GM12878 (cell line): ENCODE results near the gene SERPINB4.

Experiments
- ATF2 ChIP-seq: IDR thresholded peaks from 2 replicates; pipeline ENCODE4 v1.6.1; 2012; ENCODE audit warnings: low read length, inconsistent platforms
- CTCF ChIP-seq, 3 experiments: IDR thresholded peaks in 2 of 3; conservative IDR thresholded peaks in 1 of 3; 2 replicates each; pipeline ENCODE4 v1.5.1; 2011; ENCODE audit warnings: low read depth in 3 of 3, low read length in 3 of 3, mild to moderate bottlenecking in 3 of 3, control low read depth in 2 of 3, moderate library complexity in 2 of 3, inconsistent platforms in 1 of 3, mixed read lengths in 1 of 3; ENCODE audit not compliant: control insufficient read depth in 2 of 3, insufficient read depth in 1 of 3; ENCODE audit errors: extremely low read depth in 1 of 3
- EGR1 ChIP-seq, 2 experiments: IDR thresholded peaks; 1 replicate in 1 of 2; 2 replicates in 1 of 2; pipeline ENCODE4 v1.6.1; 2011 to 2012; ENCODE audit warnings: low read depth in 2 of 2, low read length in 2 of 2, borderline replicate concordance in 1 of 2, mild to moderate bottlenecking in 1 of 2, moderate library complexity in 1 of 2
- EZH2 ChIP-seq: IDR thresholded peaks from 2 replicates; pipeline ENCODE4 v1.6.1; 2012; ENCODE audit warnings: low read depth, mild to moderate bottlenecking, control low read depth, inconsistent platforms, low read length, borderline replicate concordance; ENCODE audit not compliant: control insufficient read depth
- MAX ChIP-seq: IDR thresholded peaks from 2 replicates; pipeline ENCODE4 v1.6.1; 2012; ENCODE audit warnings: low read depth, low read length, improper control_type of control experiment
- NR2F1 ChIP-seq: fragments of 450-650 bp; conservative IDR thresholded peaks from 2 replicates; pipeline ENCODE4 v1.6.1; 2017; ENCODE audit warnings: mild to moderate bottlenecking
- PML ChIP-seq: IDR thresholded peaks from 2 replicates; pipeline ENCODE4 v1.6.1; 2012; ENCODE audit warnings: low read length, inconsistent platforms
- POLR2AphosphoS5 ChIP-seq: IDR thresholded peaks from 2 replicates; pipeline ENCODE4 v1.6.1; 2011; ENCODE audit warnings: mild to moderate bottlenecking, low read length, inconsistent platforms
- POU2F2 ChIP-seq: IDR thresholded peaks from 3 replicates; pipeline ENCODE4 v1.6.1; 2011; ENCODE audit warnings: low read depth, mild to moderate bottlenecking, low read length, borderline replicate concordance
- ZBTB33 ChIP-seq: fragments of 450-650 bp; IDR thresholded peaks from 2 replicates; pipeline ENCODE4 v1.6.1; 2017; ENCODE audit warnings: mild to moderate bottlenecking

GRCh38 chr18:63676526-63677323, 32.7 kb upstream of the SERPINB4 start:
- TF ChIP-seq POU2F2 (no peak), EGR1 (IDR thresholded peaks at IDR 0.05; ENCODE audit: borderline replicate concordance in 1 of 2, low read depth in 2 of 2, low read length in 2 of 2) (no peak), CTCF (IDR thresholded peaks at IDR 0.05 in 2 of 3, conservative IDR thresholded peaks at IDR 0.05 in 1 of 3; ENCODE audit: control insufficient read depth in 2 of 3, extremely low read depth in 1 of 3, insufficient read depth in 1 of 3, low read depth in 3 of 3, low read length in 3 of 3) (peak; percentile 58 to 66 (median 59); a peak in 5 of 6 replicates), ZBTB33 (no peak), PML (no peak), NR2F1 (no peak), EZH2 (no peak), MAX (no peak), POLR2AphosphoS5 (no peak), ATF2 (no peak)
